Trophoblast cell (in vitro differentiated cells and primary cell): ENCODE results near the gene NDUFV1.

Experiments used
- DNase-seq, 2 donors: peaks; one replicate each; pipeline ENCODE4 v3.0.0-alpha.2; 2016
- H2AFZ ChIP-seq: 2 replicates; pipeline ENCODE4 v1.6.1; 2013; ENCODE audit warnings: low read length, moderate library complexity, mild to moderate bottlenecking; ENCODE audit not compliant: insufficient read depth, poor library complexity
- H2AK5ac ChIP-seq: 2 replicates; pipeline ENCODE4 v1.6.1; 2013; ENCODE audit warnings: mild to moderate bottlenecking, low read length
- H2BK120ac ChIP-seq: 2 replicates; pipeline ENCODE4 v1.6.1; 2013; ENCODE audit warnings: low read length, mild to moderate bottlenecking, moderate library complexity; ENCODE audit not compliant: insufficient read depth, poor library complexity
- H2BK12ac ChIP-seq: 2 replicates; pipeline ENCODE4 v1.6.1; 2013; ENCODE audit warnings: mild to moderate bottlenecking, low read length, moderate library complexity
- H2BK5ac ChIP-seq: 2 replicates; pipeline ENCODE4 v1.6.1; 2013; ENCODE audit warnings: low read length, low read depth, moderate library complexity, mild to moderate bottlenecking; ENCODE audit not compliant: poor library complexity
- H3K14ac ChIP-seq: 2 replicates; pipeline ENCODE4 v1.6.1; 2013; ENCODE audit warnings: mild to moderate bottlenecking, low read length
- H3K18ac ChIP-seq: 2 replicates; pipeline ENCODE4 v1.6.1; 2013; ENCODE audit warnings: mild to moderate bottlenecking, low read length
- H3K23ac ChIP-seq: 2 replicates; pipeline ENCODE4 v1.6.1; 2013; ENCODE audit warnings: low read length
- H3K27ac ChIP-seq: 2 replicates; pipeline ENCODE4 v1.5.1; 2013; ENCODE audit warnings: low read depth, mild to moderate bottlenecking, inconsistent platforms, low read length, moderate library complexity
- H3K27me3 ChIP-seq: 2 replicates; pipeline ENCODE4 v1.6.1; 2013; ENCODE audit warnings: inconsistent platforms, mild to moderate bottlenecking, low read length, moderate library complexity; ENCODE audit not compliant: insufficient read depth
- H3K36me3 ChIP-seq, 2 experiments: 1 replicate in 1 of 2; 2 replicates in 1 of 2; pipeline ENCODE4 v1.6.1; 2013; ENCODE audit warnings: low read length in 2 of 2, mild to moderate bottlenecking in 2 of 2, moderate library complexity in 1 of 2; ENCODE audit not compliant: insufficient read depth in 2 of 2, control insufficient read depth in 1 of 2
- H3K4ac ChIP-seq: 2 replicates; pipeline ENCODE4 v1.6.1; 2013; ENCODE audit warnings: low read depth, mild to moderate bottlenecking, low read length, moderate library complexity
- H3K4me1 ChIP-seq, 2 experiments: 1 replicate in 1 of 2; 2 replicates in 1 of 2; pipeline ENCODE4 v1.6.1; 2013; ENCODE audit warnings: low read length in 2 of 2, mild to moderate bottlenecking in 2 of 2, moderate library complexity in 1 of 2; ENCODE audit not compliant: insufficient read depth in 2 of 2, control insufficient read depth in 1 of 2
- H3K4me2 ChIP-seq: 2 replicates; pipeline ENCODE4 v1.6.1; 2013; ENCODE audit warnings: inconsistent platforms, mild to moderate bottlenecking, low read length, moderate library complexity
- H3K4me3 ChIP-seq: 2 replicates; pipeline ENCODE4 v1.5.1; 2013; ENCODE audit warnings: mild to moderate bottlenecking, low read depth, low read length, inconsistent platforms
- H3K79me1 ChIP-seq: one replicate; pipeline ENCODE4 v1.6.1; 2013; ENCODE audit warnings: low read length
- H3K79me2 ChIP-seq: 2 replicates; pipeline ENCODE4 v1.6.1; 2013; ENCODE audit warnings: low read length, mild to moderate bottlenecking; ENCODE audit not compliant: control insufficient read depth, insufficient read depth, poor library complexity
- H3K9ac ChIP-seq: 2 replicates; pipeline ENCODE4 v1.6.1; 2013; ENCODE audit warnings: mild to moderate bottlenecking, low read length
- H3K9me3 ChIP-seq: 2 replicates; pipeline ENCODE4 v1.6.1; 2013; ENCODE audit warnings: low read depth, mild to moderate bottlenecking, control low read depth, inconsistent platforms, low read length; ENCODE audit not compliant: insufficient read depth
- H4K12ac ChIP-seq: 2 replicates; pipeline ENCODE4 v1.6.1; 2013; ENCODE audit warnings: low read depth, mild to moderate bottlenecking, low read length, moderate library complexity
- H4K8ac ChIP-seq: 2 replicates; pipeline ENCODE4 v1.6.1; 2013; ENCODE audit warnings: low read depth, mild to moderate bottlenecking, low read length, moderate library complexity
- H4K91ac ChIP-seq: one replicate; pipeline ENCODE4 v1.6.1; 2013; ENCODE audit warnings: low read depth, mild to moderate bottlenecking, low read length, moderate library complexity
- WGBS: extraction: QIAGEN DNeasy Blood & Tissue Kit; methylation state at CpG from one replicate; pipeline ENCODE4 v1.1.7; 2013; ENCODE audit warnings: missing lambda C conversion rate; ENCODE audit not compliant: insufficient read length, insufficient coverage; ENCODE audit errors: extremely low coverage; 5-methylcytosine and 5-hydroxymethylcytosine counted together

NDUFV1 gene

DNA sequence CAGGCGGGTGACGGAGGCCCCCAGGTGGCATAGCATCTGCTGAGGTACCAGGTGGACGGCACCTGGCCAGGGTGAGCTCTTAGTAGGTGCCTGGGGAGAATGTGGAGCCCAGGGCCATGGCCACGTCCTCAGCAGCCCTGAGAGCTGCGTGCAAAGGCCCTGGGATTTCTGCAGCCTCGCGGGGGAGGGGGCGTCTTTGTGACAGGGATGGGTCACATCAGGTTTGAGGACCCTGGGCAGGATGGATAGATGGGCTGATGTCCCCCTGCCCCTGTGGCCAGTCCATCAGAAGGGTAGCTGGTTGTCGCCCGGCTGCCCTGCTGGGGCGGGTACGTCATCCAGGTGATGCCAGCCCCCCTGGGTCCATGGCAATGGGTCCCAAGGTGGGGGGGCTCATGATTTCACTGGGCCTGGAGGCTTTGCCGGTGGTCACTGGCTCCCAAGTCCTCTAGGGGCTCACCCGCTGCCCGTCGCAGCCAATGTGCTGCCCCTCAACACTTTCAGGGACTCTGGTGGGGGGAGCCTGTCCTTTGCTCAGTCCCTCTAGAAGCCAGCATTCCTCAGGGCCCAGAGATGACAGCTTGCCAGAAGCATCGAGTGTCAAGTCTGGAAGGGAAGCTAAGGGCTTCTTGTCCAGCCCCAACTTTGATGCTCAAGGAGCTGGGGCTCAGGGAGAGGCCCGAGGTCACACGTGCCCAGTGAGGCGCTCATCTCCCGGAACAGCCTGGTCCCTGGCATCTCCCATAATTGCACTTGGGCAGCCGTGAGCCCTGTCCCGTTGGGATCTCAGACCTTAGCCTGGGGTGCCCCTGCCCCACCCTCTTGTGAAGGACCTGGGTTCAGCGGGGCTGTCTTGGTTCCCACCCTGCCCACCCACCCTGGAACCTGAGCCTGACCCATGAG is 32.0 kb downstream of the NDUFV1 start:
- Histone ChIP-seq H3K9ac (no peak overlapping the region), H2BK12ac (no peak overlapping the region), H3K18ac (no peak overlapping the region), H3K27ac (no peak overlapping the region), H3K4ac (no peak overlapping the region), H3K9me3 (peaks cover 8% of the 10 kb centered on the region), H3K27me3 (no peaks in the 10 kb centered on the region), H3K4me2 (no peak overlapping the region), H3K14ac (no peak overlapping the region), H4K91ac (no peak overlapping the region), H2AFZ (no peak overlapping the region), H2AK5ac (no peak overlapping the region), H3K4me1 (no peaks in the 10 kb centered on the region), H3K23ac (no peak overlapping the region), H4K12ac (no peak overlapping the region), H3K4me3 (no peak overlapping the region), H3K79me2 (no peaks in the 10 kb centered on the region), H4K8ac (no peak overlapping the region), H3K36me3 (no peaks in the 10 kb centered on the region), H2BK120ac (no peak overlapping the region), H3K79me1 (no peaks in the 10 kb centered on the region), H2BK5ac (no peak overlapping the region)
- no CpG with 5 or more reads among the region's 24 CpGs for WGBS
- DNase-seq, result no peak

DNA sequence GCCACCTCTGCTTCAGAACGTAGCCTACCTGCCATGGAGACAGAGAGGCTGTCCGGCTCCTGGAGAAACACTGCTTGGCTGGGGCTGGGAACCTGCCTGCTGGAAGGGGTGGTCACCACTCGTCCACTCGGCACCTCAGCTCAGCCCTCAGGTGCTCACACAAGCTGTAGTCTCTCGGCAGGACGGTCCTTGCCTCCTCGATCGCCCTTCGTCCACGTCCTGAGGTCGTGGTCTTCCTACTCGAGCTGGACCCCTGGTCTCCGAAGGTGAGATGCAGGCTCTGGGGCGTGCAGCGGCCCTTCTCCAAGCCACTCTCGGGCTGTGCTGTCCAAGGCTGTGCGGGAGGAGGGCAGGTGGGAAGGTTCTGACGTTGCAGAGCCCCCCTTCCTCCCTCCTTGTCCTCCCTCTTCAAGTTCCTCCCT is 32.7 kb downstream of the NDUFV1 start, which contains the start of gene TBX10:
Gene TBX10, minus strand, starts transcription at position 326 of the 422 bp plus-strand sequence. Its CDS starts 291 bp downstream, at position 35.
- no peak within 1 kb of the TSS for H3K27ac ChIP-seq
- no peak within 1 kb of the TSS for H3K4me3 ChIP-seq
- no peak within 1 kb of the TSS for H3K14ac ChIP-seq
- no peaks in the 10 kb centered on the region for H3K27me3 ChIP-seq
- H2BK5ac ChIP-seq, result no peak within 1 kb of the TSS
- no peak within 1 kb of the TSS for H4K12ac ChIP-seq
- no peak within 1 kb of the TSS for H3K9ac ChIP-seq
- no peak within 1 kb of the TSS for H2BK120ac ChIP-seq
- no peak within 1 kb of the TSS for H3K23ac ChIP-seq
- H3K4ac ChIP-seq, result no peak within 1 kb of the TSS
- H3K4me2 ChIP-seq, result no peak within 1 kb of the TSS
- no CpG with 5 or more reads among the region's 18 CpGs for WGBS
- H3K79me2 ChIP-seq, result no peaks in the 10 kb centered on the region
- H3K4me1 ChIP-seq, result no peaks in the 10 kb centered on the region
- H3K18ac ChIP-seq, result no peak within 1 kb of the TSS
- no peak within 1 kb of the TSS for H2AFZ ChIP-seq
- H3K79me1 ChIP-seq, result no peaks in the 10 kb centered on the region
- no peaks in the 10 kb centered on the region for H3K36me3 ChIP-seq
- no peak within 1 kb of the TSS for H2AK5ac ChIP-seq
- peaks cover 8% of the 10 kb centered on the region for H3K9me3 ChIP-seq
- H4K8ac ChIP-seq, result no peak within 1 kb of the TSS
- no peak within 1 kb of the TSS for H2BK12ac ChIP-seq
- H4K91ac ChIP-seq, result no peak within 1 kb of the TSS
- no peak for DNase-seq

GRCh38 chr11:67640021-67640757 is 33.5 kb downstream of the NDUFV1 start:
- H4K8ac ChIP-seq, result no peak overlapping the region
- H4K91ac ChIP-seq, result no peak overlapping the region
- H3K36me3 ChIP-seq, result no peaks in the 10 kb centered on the region
- no peak overlapping the region for H2AK5ac ChIP-seq
- no CpG with 5 or more reads among the region's 23 CpGs for WGBS
- no peak overlapping the region for H3K27ac ChIP-seq
- DNase-seq, result peak; percentile 49 to 78
- H2BK12ac ChIP-seq, result no peak overlapping the region
- H3K4me2 ChIP-seq, result no peak overlapping the region
- H3K9ac ChIP-seq, result no peak overlapping the region
- H3K18ac ChIP-seq, result no peak overlapping the region
- H3K4me1 ChIP-seq, result no peaks in the 10 kb centered on the region
- no peak overlapping the region for H2AFZ ChIP-seq
- no peaks in the 10 kb centered on the region for H3K27me3 ChIP-seq
- H3K14ac ChIP-seq, result no peak overlapping the region
- H3K4me3 ChIP-seq, result no peak overlapping the region
- peaks cover 8% of the 10 kb centered on the region for H3K9me3 ChIP-seq
- no peak overlapping the region for H2BK120ac ChIP-seq
- H3K79me2 ChIP-seq, result no peaks in the 10 kb centered on the region
- H3K79me1 ChIP-seq, result no peaks in the 10 kb centered on the region
- H2BK5ac ChIP-seq, result no peak overlapping the region
- H4K12ac ChIP-seq, result no peak overlapping the region
- no peak overlapping the region for H3K4ac ChIP-seq
- no peak overlapping the region for H3K23ac ChIP-seq

DNA sequence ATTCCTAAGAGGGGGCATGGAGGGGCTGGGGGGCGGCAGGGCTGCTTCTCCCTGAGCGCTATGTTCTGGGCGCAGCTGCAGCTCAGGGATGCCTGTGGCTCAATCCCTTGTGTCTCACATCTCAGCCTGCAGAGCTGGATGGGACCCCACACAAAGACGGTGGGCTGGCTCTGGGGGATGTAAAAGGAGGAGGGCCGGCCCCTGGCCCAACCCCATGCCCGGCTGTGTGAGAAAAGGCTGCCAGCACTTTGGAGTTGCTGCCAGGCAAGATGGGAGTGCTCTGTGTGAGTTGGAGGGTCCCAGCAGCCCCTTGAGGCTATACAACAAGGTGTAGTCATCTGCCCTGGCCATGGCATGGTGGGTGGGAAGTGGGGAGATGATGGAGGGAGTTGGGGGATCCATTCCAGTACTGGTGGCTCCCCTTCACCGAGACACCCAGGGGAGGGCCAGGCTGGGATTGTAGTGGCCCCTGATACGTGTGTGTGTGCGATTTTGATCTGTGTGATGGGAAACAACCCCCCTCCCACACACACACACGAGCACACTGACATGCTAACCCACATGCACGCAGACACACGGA is 34.1 kb downstream of the NDUFV1 start:
- no peaks in the 10 kb centered on the region for H3K79me1 ChIP-seq
- H2AFZ ChIP-seq, result no peak overlapping the region
- no peaks in the 10 kb centered on the region for H3K36me3 ChIP-seq
- no peak for DNase-seq
- WGBS, result no CpG with 5 or more reads among the region's 12 CpGs
- no peak overlapping the region for H2BK5ac ChIP-seq
- H3K14ac ChIP-seq, result no peak overlapping the region
- H3K23ac ChIP-seq, result no peak overlapping the region
- no peak overlapping the region for H3K4ac ChIP-seq
- H3K9ac ChIP-seq, result no peak overlapping the region
- no peaks in the 10 kb centered on the region for H3K4me1 ChIP-seq
- no peak overlapping the region for H2AK5ac ChIP-seq
- H3K9me3 ChIP-seq, result peaks cover 8% of the 10 kb centered on the region
- no peak overlapping the region for H3K18ac ChIP-seq
- H2BK120ac ChIP-seq, result no peak overlapping the region
- no peak overlapping the region for H3K27ac ChIP-seq
- no peak overlapping the region for H4K12ac ChIP-seq
- H3K4me3 ChIP-seq, result no peak overlapping the region
- H3K4me2 ChIP-seq, result no peak overlapping the region
- H3K79me2 ChIP-seq, result no peaks in the 10 kb centered on the region
- H4K8ac ChIP-seq, result no peak overlapping the region
- H2BK12ac ChIP-seq, result no peak overlapping the region
- H3K27me3 ChIP-seq, result no peaks in the 10 kb centered on the region
- no peak overlapping the region for H4K91ac ChIP-seq
